ENCODE data around the gene S100A11.
A peak's percentile ranks its signal among the peaks of the same experiment; 100 is the strongest.

The S100A11 gene

DNA sequence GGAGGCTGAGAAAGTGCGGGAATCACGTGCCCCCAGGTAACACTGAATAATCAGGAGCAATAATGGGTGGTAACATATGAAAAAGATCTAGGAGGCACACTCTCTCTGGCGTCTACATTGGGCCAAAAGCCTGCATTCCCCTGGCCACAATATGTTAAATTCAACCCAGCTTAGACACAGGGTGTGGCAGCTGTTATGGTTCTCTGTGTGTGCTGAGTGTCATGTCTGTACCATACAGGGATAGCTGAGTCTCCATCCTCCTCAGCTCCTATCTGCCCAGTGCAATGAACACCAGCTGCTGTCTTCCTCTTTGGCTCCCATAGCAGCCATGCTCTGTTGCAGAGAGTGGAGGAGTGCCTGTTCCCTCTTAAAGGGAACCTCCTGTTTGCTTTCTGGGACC lies 14.3 kb downstream of the S100A11 start:
- TF ChIP-seq, protein P1, sequence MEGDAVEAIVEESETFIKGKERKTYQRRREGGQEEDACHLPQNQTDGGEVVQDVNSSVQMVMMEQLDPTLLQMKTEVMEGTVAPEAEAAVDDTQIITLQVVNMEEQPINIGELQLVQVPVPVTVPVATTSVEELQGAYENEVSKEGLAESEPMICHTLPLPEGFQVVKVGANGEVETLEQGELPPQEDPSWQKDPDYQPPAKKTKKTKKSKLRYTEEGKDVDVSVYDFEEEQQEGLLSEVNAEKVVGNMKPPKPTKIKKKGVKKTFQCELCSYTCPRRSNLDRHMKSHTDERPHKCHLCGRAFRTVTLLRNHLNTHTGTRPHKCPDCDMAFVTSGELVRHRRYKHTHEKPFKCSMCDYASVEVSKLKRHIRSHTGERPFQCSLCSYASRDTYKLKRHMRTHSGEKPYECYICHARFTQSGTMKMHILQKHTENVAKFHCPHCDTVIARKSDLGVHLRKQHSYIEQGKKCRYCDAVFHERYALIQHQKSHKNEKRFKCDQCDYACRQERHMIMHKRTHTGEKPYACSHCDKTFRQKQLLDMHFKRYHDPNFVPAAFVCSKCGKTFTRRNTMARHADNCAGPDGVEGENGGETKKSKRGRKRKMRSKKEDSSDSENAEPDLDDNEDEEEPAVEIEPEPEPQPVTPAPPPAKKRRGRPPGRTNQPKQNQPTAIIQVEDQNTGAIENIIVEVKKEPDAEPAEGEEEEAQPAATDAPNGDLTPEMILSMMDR (IDR thresholded peaks at IDR 0.05; ENCODE audit: borderline replicate concordance, control extremely low read depth, extremely low read depth, insufficient read depth, missing control alignments) = no peak
- in situ Hi-C loops (cut with MboI; ENCODE audit: low sequenced_read_pairs, unreplicated experiment) = no loop called here
- DNase-seq (ENCODE audit: low spot score) = no peak

DNA sequence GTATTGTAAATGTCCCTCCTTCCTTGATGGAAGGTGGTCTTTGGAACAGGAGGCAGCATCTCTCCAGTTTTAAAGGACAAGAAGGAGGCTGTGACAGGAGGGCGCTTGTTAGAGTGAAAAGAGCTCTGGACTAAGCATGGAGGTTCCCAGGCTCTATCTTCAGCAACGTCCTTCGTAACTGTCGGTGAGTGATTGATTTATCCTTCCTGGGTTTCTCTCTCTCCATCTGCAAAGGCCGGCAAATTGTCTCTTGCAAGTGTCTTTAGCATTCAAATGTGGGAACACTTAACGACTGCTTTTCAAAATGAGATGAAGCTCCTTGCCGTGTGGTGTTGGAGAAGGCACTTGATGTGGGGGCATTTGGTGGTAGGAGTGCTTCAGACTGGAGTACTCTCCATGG lies 15.2 kb downstream of the S100A11 start:
- TF ChIP-seq, protein P1 (IDR thresholded peaks at IDR 0.05; ENCODE audit: borderline replicate concordance, control extremely low read depth, extremely low read depth, insufficient read depth, missing control alignments) = no peak
- DNase-seq (ENCODE audit: low spot score) = no peak
- in situ Hi-C loops (cut with MboI; ENCODE audit: low sequenced_read_pairs, unreplicated experiment) = no loop called here

DNA sequence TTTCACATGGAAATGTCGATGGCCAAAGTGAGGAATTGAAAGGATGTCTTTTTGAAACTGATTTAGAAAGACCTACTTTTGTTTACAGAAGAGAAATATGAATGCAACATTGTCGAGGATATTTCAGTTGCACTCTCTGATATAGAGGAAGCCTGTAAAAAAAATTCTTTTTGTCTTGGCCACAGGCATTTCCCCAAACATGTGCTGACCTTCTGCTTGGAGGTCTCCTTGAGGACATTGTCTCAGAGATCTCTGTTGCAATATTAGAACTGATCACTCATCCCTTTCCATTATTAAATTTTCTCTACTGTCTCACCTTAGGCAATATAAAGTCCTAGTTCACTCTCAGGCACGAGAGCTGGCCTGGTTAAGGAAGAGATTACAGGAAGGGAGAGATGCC lies 16.0 kb downstream of the S100A11 start:
- in situ Hi-C loops (cut with MboI; ENCODE audit: low sequenced_read_pairs, unreplicated experiment) = no loop called here
- no peak for DNase-seq (ENCODE audit: low spot score)
- TF ChIP-seq, protein P1 (IDR thresholded peaks at IDR 0.05; ENCODE audit: borderline replicate concordance, control extremely low read depth, extremely low read depth, insufficient read depth, missing control alignments) = no peak

DNA sequence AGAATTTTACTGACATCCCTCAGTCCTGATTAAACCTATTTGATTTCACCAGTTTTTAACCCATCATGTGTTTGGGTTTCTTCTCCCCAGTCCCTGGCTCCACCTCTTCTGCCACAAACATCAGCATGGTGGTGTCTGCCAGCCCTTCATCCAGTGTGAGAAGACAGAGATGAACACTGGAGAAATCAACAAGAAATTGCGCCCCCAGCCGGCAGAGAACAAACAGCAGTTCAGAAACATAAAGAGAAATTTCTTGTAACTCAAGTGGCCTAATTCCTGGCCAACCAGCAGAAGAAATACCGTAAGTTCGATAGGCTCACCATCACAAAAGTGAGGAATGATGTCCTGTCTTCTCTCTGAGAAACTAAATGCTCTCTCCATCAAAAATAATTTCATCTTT lies 18.3 kb downstream of the S100A11 start:
- in situ Hi-C loops (cut with MboI; ENCODE audit: low sequenced_read_pairs, unreplicated experiment) = no loop called here
- no peak for DNase-seq (ENCODE audit: low spot score)
- TF ChIP-seq, protein P1 (IDR thresholded peaks at IDR 0.05; ENCODE audit: borderline replicate concordance, control extremely low read depth, extremely low read depth, insufficient read depth, missing control alignments) = peak; percentile 11

DNA sequence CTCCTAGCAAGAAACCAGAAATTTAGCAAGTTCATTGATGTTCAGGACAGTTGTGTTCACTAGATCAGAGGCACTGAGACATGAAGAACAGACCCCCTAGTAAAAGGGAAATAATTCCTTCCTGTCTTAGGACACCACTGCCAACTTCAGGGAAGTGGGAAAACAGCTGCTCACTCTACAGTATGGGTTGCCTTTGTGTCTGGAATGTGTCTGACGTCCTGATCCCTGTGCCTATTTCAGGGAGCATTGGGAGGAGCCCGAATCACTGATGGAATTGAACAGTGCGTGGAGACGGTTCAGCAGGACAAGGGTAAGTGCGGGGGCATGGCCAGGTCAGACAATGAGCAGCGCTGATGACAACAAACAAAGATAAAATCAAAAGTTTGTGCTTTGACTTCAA lies 21.0 kb downstream of the S100A11 start:
- in situ Hi-C loops (cut with MboI; ENCODE audit: low sequenced_read_pairs, unreplicated experiment) = no loop called here
- no peak for DNase-seq (ENCODE audit: low spot score)
- TF ChIP-seq, protein P1 (IDR thresholded peaks at IDR 0.05; ENCODE audit: borderline replicate concordance, control extremely low read depth, extremely low read depth, insufficient read depth, missing control alignments) = no peak

DNA sequence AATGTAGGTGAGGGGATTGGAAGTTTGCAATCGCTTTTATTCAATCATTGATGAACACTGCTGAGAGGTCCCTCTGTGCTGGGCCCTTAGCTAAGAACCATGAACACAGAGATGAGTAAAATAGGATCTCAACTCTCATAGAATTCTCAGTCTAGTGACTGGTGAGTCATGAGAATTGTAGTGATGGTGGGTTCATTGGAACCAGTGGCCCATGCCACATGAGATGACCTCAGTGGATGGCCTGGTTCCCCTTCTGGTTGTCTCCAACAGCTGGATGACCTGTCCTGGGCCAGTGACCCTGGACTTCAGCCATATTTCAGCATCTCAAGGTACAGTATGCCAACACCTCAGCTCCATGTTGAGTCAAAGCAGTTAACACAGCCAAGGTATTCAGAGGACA lies 21.9 kb downstream of the S100A11 start:
- in situ Hi-C loops (cut with MboI; ENCODE audit: low sequenced_read_pairs, unreplicated experiment) = no loop called here
- no peak for DNase-seq (ENCODE audit: low spot score)
- TF ChIP-seq, protein P1 (IDR thresholded peaks at IDR 0.05; ENCODE audit: borderline replicate concordance, control extremely low read depth, extremely low read depth, insufficient read depth, missing control alignments) = no peak
